Calu3 (cell line): Measurements from ENCODE around the gene FHIT. TPM values are rescaled to one million over a fixed set of nuclear protein-coding genes. Genes with fewer than 3 reads are reported as not detected.

Experiments
- BruUV-seq: library from RNA; stranded (reverse); fragments of 400-500 nt; replicated peaks from 2 replicates; lab custom pipeline; 2021; lab: Mats Ljungman, UMichigan
- CTCF ChIA-PET: fragments of 300-600 bp; sonication (Branson Sonifier 250); formaldehyde crosslinking; loops from one replicate; lab custom pipeline; 2022; ENCODE audit warnings: antibody characterized with exemption; lab: Charles Lee
- DNase-seq: peaks from one replicate; pipeline ENCODE4 v3.0.0; 2022
- H3K27ac Mint-ChIP-seq: one replicate; pipeline ENCODE4 v1.8.0; 2022; ENCODE audit warnings: mixed read lengths; ENCODE audit not compliant: unreplicated experiment
- H3K27me3 Mint-ChIP-seq: one replicate; pipeline ENCODE4 v1.8.0; 2022; ENCODE audit warnings: mixed read lengths; ENCODE audit not compliant: unreplicated experiment
- H3K36me3 Mint-ChIP-seq: one replicate; pipeline ENCODE4 v1.8.0; 2022; ENCODE audit warnings: mild to moderate bottlenecking, moderate library complexity, mixed read lengths; ENCODE audit not compliant: insufficient read depth, unreplicated experiment
- H3K4me1 Mint-ChIP-seq: one replicate; pipeline ENCODE4 v1.8.0; 2022; ENCODE audit warnings: mild to moderate bottlenecking, low read depth, mixed read lengths; ENCODE audit not compliant: unreplicated experiment
- H3K4me3 Mint-ChIP-seq: one replicate; pipeline ENCODE4 v1.8.0; 2022; ENCODE audit warnings: mild to moderate bottlenecking, low read depth, moderate library complexity, mixed read lengths; ENCODE audit not compliant: unreplicated experiment
- H3K9me3 Mint-ChIP-seq: one replicate; pipeline ENCODE4 v1.8.0; 2022; ENCODE audit warnings: low read depth, mixed read lengths; ENCODE audit not compliant: unreplicated experiment
- CTCF ChIP-seq: fragments of 200-600 bp; IDR thresholded peaks from one replicate; pipeline ENCODE4 v1.8.0; 2022; ENCODE audit warnings: antibody characterized with exemption; ENCODE audit not compliant: unreplicated experiment
- intact Hi-C: fragments of 100-400 bp; cut with micrococcal nuclease; formaldehyde crosslinking; loops from one replicate; pipeline ENCODE4 v1.10.0; 2022; ENCODE audit not compliant: unreplicated experiment
- total RNA-seq: library from RNA; stranded (reverse); gene quantifications from 2 replicates; pipeline ENCODE4 v1.2.3, GENCODE V29; 2022

Gene FHIT
- total RNA-seq, 1 experiment from 2014 or later, result 6.2 TPM

GRCh38 chr3:61277411-61277810, 26.2 kb upstream of the FHIT start:
- no peaks in the 10 kb centered on the region for H3K27me3 Mint-ChIP-seq
- H3K27ac Mint-ChIP-seq, result no peak overlapping the region
- H3K9me3 Mint-ChIP-seq, result peaks cover 10% of the 10 kb centered on the region
- BruUV-seq, result no TSS peak
- no peaks in the 10 kb centered on the region for H3K4me1 Mint-ChIP-seq
- DNase-seq, result no peak
- intact Hi-C loops, result no loop called here
- TF ChIP-seq CTCF, result no peak
- H3K36me3 Mint-ChIP-seq, result no peaks in the 10 kb centered on the region
- H3K4me3 Mint-ChIP-seq, result no peak overlapping the region
- CTCF ChIA-PET, result interaction anchor here (0.7 kb wide), 1 partner anchor 12 kb away, joined by 3 read pairs; no protein-coding TSS in a partner anchor

- Mint-ChIP-seq H3K27me3 (no peaks in the 10 kb centered on the region), H3K4me1 (no peaks in the 10 kb centered on the region), H3K9me3 (peaks cover 8% of the 10 kb centered on the region), H3K4me3 (no peak overlapping the region), H3K36me3 (no peaks in the 10 kb centered on the region), H3K27ac (no peak overlapping the region)
- TF ChIP-seq CTCF, result no peak
- CTCF ChIA-PET, result no interaction called here
- DNase-seq, result no peak
- no TSS peak for BruUV-seq
- intact Hi-C loops, result no loop called here
Measured at GRCh38 chr3:61269435-61269834, 18.2 kb upstream of the FHIT start.

GRCh38 chr3:61268644-61269043, 17.4 kb upstream of the FHIT start:
- intact Hi-C loops, result no loop called here
- no peaks in the 10 kb centered on the region for H3K36me3 Mint-ChIP-seq
- no peak overlapping the region for H3K27ac Mint-ChIP-seq
- CTCF ChIA-PET, result no interaction called here
- no TSS peak for BruUV-seq
- no peak for TF ChIP-seq CTCF
- no peak for DNase-seq
- H3K27me3 Mint-ChIP-seq, result no peaks in the 10 kb centered on the region
- H3K4me3 Mint-ChIP-seq, result no peak overlapping the region
- peaks cover 3% of the 10 kb centered on the region for H3K9me3 Mint-ChIP-seq
- H3K4me1 Mint-ChIP-seq, result no peaks in the 10 kb centered on the region

- no peak for DNase-seq
- intact Hi-C loops, result no loop called here
- H3K27me3 Mint-ChIP-seq, result no peaks in the 10 kb centered on the region
- H3K4me3 Mint-ChIP-seq, result no peak overlapping the region
- H3K4me1 Mint-ChIP-seq, result no peaks in the 10 kb centered on the region
- no peak overlapping the region for H3K27ac Mint-ChIP-seq
- no peak for TF ChIP-seq CTCF
- CTCF ChIA-PET, result interaction anchor here (0.5 kb wide), 1 partner anchor 322 kb away, joined by 4 read pairs; no protein-coding TSS in a partner anchor
- H3K36me3 Mint-ChIP-seq, result no peaks in the 10 kb centered on the region
- BruUV-seq, result no TSS peak
- peaks cover 4% of the 10 kb centered on the region for H3K9me3 Mint-ChIP-seq
Measured at GRCh38 chr3:61264281-61264680, 13.0 kb upstream of the FHIT start.
